Measurements from ENCODE around the gene TAF4.
"Not testable (repeated sequence)": the region's sequence is repeated elsewhere in the genome, so short reads cannot be mapped to it uniquely, and the experiment has no call there.

The TAF4 gene

GRCh38 chr20:61998343-61999121 lies 67.1 kb downstream of the TAF4 start:
- no peak for DNase-seq

- no peak for DNase-seq
These were observed 67.8 kb downstream of the TAF4 start for GRCh38 chr20:61997891-61998290.

- DNase-seq, result no peak
These were observed 68.3 kb downstream of the TAF4 start for GRCh38 chr20:61997372-61997771.

GRCh38 chr20:61994546-61994945 lies 71.1 kb downstream of the TAF4 start:
- no peak for DNase-seq

- DNase-seq, result no peak
These were observed 72.6 kb downstream of the TAF4 start for GRCh38 chr20:61993058-61993457.

- no peak for DNase-seq
These were observed 74.2 kb downstream of the TAF4 start for GRCh38 chr20:61991476-61991875.

- DNase-seq, result no peak
These were observed 75.2 kb downstream of the TAF4 start for GRCh38 chr20:61990484-61990883.

GRCh38 chr20:61989741-61990140 lies 75.9 kb downstream of the TAF4 start:
- DNase-seq, result no peak

GRCh38 chr20:61988665-61989064 lies 77.0 kb downstream of the TAF4 start:
- no peak for DNase-seq

- DNase-seq, result no peak
These were observed 78.8 kb downstream of the TAF4 start for GRCh38 chr20:61986762-61987321.

GRCh38 chr20:61985096-61985495 lies 80.6 kb downstream of the TAF4 start:
- DNase-seq, result no peak

GRCh38 chr20:61984431-61984830 lies 81.2 kb downstream of the TAF4 start:
- not testable (repeated sequence) for DNase-seq

- DNase-seq, result no peak
These were observed 81.7 kb downstream of the TAF4 start for GRCh38 chr20:61983965-61984364.

GRCh38 chr20:61982951-61983315 lies 82.7 kb downstream of the TAF4 start:
- no peak for DNase-seq

- no peak for DNase-seq
These were observed 83.3 kb downstream of the TAF4 start for GRCh38 chr20:61982191-61982950.

- DNase-seq, result not testable (repeated sequence)
These were observed 84.0 kb downstream of the TAF4 start for GRCh38 chr20:61981691-61982090.

- DNase-seq, result no peak
These were observed 84.8 kb downstream of the TAF4 start for GRCh38 chr20:61980647-61981583.

- no peak for DNase-seq
These were observed 85.7 kb downstream of the TAF4 start for GRCh38 chr20:61979701-61980635.

- DNase-seq, result no peak
These were observed 86.6 kb downstream of the TAF4 start for GRCh38 chr20:61979090-61979489.

- no peak for DNase-seq
These were observed 87.2 kb downstream of the TAF4 start for GRCh38 chr20:61978491-61978890.

- no peak for DNase-seq
These were observed 88.3 kb downstream of the TAF4 start for GRCh38 chr20:61977419-61977786.
